ENCODE data around the gene ATG16L1.

DNA sequence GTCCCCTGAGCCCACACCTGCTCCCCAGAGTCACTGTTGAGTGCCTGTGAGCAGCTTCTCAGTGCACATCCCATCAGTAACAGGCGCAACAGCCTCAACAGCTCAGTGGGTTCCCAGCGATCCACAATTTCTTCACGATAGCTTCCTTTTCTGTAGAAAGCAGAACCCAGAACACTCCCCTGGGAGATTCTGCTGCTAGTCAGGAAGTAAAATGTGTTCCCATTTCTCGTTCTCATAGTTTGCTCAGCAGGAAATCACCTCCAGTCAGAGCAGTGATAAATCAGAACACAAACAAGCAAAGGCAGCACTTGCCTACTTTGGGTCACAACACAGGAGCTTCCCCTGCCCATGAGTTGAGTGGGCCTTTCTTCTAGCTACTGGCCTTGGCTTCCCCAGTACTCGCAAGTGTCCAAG, 48.9 kb upstream of the ATG16L1 start:
- TF ChIP-seq, protein P1, sequence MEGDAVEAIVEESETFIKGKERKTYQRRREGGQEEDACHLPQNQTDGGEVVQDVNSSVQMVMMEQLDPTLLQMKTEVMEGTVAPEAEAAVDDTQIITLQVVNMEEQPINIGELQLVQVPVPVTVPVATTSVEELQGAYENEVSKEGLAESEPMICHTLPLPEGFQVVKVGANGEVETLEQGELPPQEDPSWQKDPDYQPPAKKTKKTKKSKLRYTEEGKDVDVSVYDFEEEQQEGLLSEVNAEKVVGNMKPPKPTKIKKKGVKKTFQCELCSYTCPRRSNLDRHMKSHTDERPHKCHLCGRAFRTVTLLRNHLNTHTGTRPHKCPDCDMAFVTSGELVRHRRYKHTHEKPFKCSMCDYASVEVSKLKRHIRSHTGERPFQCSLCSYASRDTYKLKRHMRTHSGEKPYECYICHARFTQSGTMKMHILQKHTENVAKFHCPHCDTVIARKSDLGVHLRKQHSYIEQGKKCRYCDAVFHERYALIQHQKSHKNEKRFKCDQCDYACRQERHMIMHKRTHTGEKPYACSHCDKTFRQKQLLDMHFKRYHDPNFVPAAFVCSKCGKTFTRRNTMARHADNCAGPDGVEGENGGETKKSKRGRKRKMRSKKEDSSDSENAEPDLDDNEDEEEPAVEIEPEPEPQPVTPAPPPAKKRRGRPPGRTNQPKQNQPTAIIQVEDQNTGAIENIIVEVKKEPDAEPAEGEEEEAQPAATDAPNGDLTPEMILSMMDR (conservative IDR thresholded peaks at IDR 0.05 in 1 of 2, IDR thresholded peaks at IDR 0.05 in 1 of 2; ENCODE audit: extremely low read depth in 1 of 2, insufficient read depth in 1 of 2, low read depth in 1 of 2, low read length in 2 of 2) = no peak
- no peak for TF ChIP-seq EZH2 (IDR thresholded peaks at IDR 0.05; ENCODE audit: borderline replicate concordance, low read length)

Measured in mammary epithelial cell (primary cell).